ENCODE data around the gene LRFN3.

LRFN3 gene

GRCh38 chr19:35986664-35987570 is 50.7 kb downstream of the LRFN3 start:
- Histone ChIP-seq H3K36me3 (ENCODE audit: control insufficient read depth in 1 of 2, insufficient read depth in 2 of 2, low read length in 2 of 2) (no peaks in the 10 kb centered on the region), H2BK120ac (ENCODE audit: insufficient read depth, low read length, poor library complexity) (no peak overlapping the region), H3K14ac (ENCODE audit: low read length) (no peak overlapping the region)

GRCh38 chr19:35987571-35987896 is 51.4 kb downstream of the LRFN3 start:
- peak in 1 of 2 donors; percentile 4 for DNase-seq

More at GRCh38 chr19:35986664-35987570, 50.7 kb downstream of the LRFN3 start:
- H3K4me2 ChIP-seq (ENCODE audit: low read length), result peak overlapping the region; percentile 61
- H3K79me2 ChIP-seq (ENCODE audit: control insufficient read depth, insufficient read depth, low read length, poor library complexity), result no peaks in the 10 kb centered on the region
- no peaks in the 10 kb centered on the region for H3K4me1 ChIP-seq (ENCODE audit: control insufficient read depth in 1 of 2, insufficient read depth in 2 of 2, low read length in 2 of 2)
- H2AK5ac ChIP-seq (ENCODE audit: low read length), result no peak overlapping the region
- H3K4me3 ChIP-seq (ENCODE audit: low read depth, low read length), result peak overlapping the region; percentile 25
- no peak overlapping the region for H3K18ac ChIP-seq (ENCODE audit: low read length)
- H3K9ac ChIP-seq (ENCODE audit: low read length), result no peak overlapping the region
- H3K79me1 ChIP-seq (ENCODE audit: low read length), result no peaks in the 10 kb centered on the region
- peaks cover 5% of the 10 kb centered on the region for H3K9me3 ChIP-seq (ENCODE audit: insufficient read depth, low read depth, low read length)
- no peak overlapping the region for H4K8ac ChIP-seq (ENCODE audit: low read depth, low read length)
- no peak overlapping the region for H3K4ac ChIP-seq (ENCODE audit: low read depth, low read length)
- no peak overlapping the region for H3K27ac ChIP-seq (ENCODE audit: low read depth, low read length)
- H3K23ac ChIP-seq (ENCODE audit: low read length), result no peak overlapping the region
- H2AFZ ChIP-seq (ENCODE audit: insufficient read depth, low read length, poor library complexity), result peak overlapping the region; percentile 46
- no peak overlapping the region for H2BK5ac ChIP-seq (ENCODE audit: low read depth, low read length, poor library complexity)
- no peak overlapping the region for H2BK12ac ChIP-seq (ENCODE audit: low read length)
- no peak overlapping the region for H4K91ac ChIP-seq (ENCODE audit: low read depth, low read length)
- peak; percentile 52 to 70 for DNase-seq
- no CpG with 5 or more reads among the region's 54 CpGs for WGBS (ENCODE audit: extremely low coverage, insufficient coverage, insufficient read length)
- peaks cover 5% of the 10 kb centered on the region for H3K27me3 ChIP-seq (ENCODE audit: insufficient read depth, low read length)
- H4K12ac ChIP-seq (ENCODE audit: low read depth, low read length), result no peak overlapping the region

GRCh38 chr19:35988824-35989223 is 52.6 kb downstream of the LRFN3 start:
- Histone ChIP-seq H2BK5ac (ENCODE audit: low read depth, low read length, poor library complexity) (no peak overlapping the region), H4K12ac (ENCODE audit: low read depth, low read length) (no peak overlapping the region), H4K8ac (ENCODE audit: low read depth, low read length) (no peak overlapping the region), H3K4me1 (ENCODE audit: control insufficient read depth in 1 of 2, insufficient read depth in 2 of 2, low read length in 2 of 2) (no peaks in the 10 kb centered on the region), H3K9ac (ENCODE audit: low read length) (no peak overlapping the region), H2AFZ (ENCODE audit: insufficient read depth, low read length, poor library complexity) (no peak overlapping the region), H3K4ac (ENCODE audit: low read depth, low read length) (no peak overlapping the region), H3K14ac (ENCODE audit: low read length) (no peak overlapping the region), H3K79me2 (ENCODE audit: control insufficient read depth, insufficient read depth, low read length, poor library complexity) (no peaks in the 10 kb centered on the region), H4K91ac (ENCODE audit: low read depth, low read length) (no peak overlapping the region), H2BK12ac (ENCODE audit: low read length) (no peak overlapping the region), H3K23ac (ENCODE audit: low read length) (no peak overlapping the region), H2AK5ac (ENCODE audit: low read length) (no peak overlapping the region), H3K18ac (ENCODE audit: low read length) (no peak overlapping the region), H3K79me1 (ENCODE audit: low read length) (no peaks in the 10 kb centered on the region), H3K36me3 (ENCODE audit: control insufficient read depth in 1 of 2, insufficient read depth in 2 of 2, low read length in 2 of 2) (no peaks in the 10 kb centered on the region), H3K4me2 (ENCODE audit: low read length) (no peak overlapping the region), H3K27ac (ENCODE audit: low read depth, low read length) (no peak overlapping the region), H3K4me3 (ENCODE audit: low read depth, low read length) (no peak overlapping the region), H3K9me3 (ENCODE audit: insufficient read depth, low read depth, low read length) (peaks cover 3% of the 10 kb centered on the region), H3K27me3 (ENCODE audit: insufficient read depth, low read length) (peaks cover 5% of the 10 kb centered on the region), H2BK120ac (ENCODE audit: insufficient read depth, low read length, poor library complexity) (no peak overlapping the region)
- no CpG with 5 or more reads among the region's 3 CpGs for WGBS (ENCODE audit: extremely low coverage, insufficient coverage, insufficient read length)
- DNase-seq, result no peak

More at GRCh38 chr19:35987571-35987896, 51.4 kb downstream of the LRFN3 start:
- H4K91ac ChIP-seq (ENCODE audit: low read depth, low read length), result no peak overlapping the region
- H3K27ac ChIP-seq (ENCODE audit: low read depth, low read length), result no peak overlapping the region
- H3K79me1 ChIP-seq (ENCODE audit: low read length), result no peaks in the 10 kb centered on the region
- no CpG with 5 or more reads among the region's 8 CpGs for WGBS (ENCODE audit: extremely low coverage, insufficient coverage, insufficient read length)
- H3K18ac ChIP-seq (ENCODE audit: low read length), result no peak overlapping the region
- H2BK120ac ChIP-seq (ENCODE audit: insufficient read depth, low read length, poor library complexity), result no peak overlapping the region
- H2AK5ac ChIP-seq (ENCODE audit: low read length), result no peak overlapping the region
- no peaks in the 10 kb centered on the region for H3K79me2 ChIP-seq (ENCODE audit: control insufficient read depth, insufficient read depth, low read length, poor library complexity)
- peaks cover 5% of the 10 kb centered on the region for H3K27me3 ChIP-seq (ENCODE audit: insufficient read depth, low read length)
- no peak overlapping the region for H3K9ac ChIP-seq (ENCODE audit: low read length)
- H3K4me2 ChIP-seq (ENCODE audit: low read length), result no peak overlapping the region
- H3K4me3 ChIP-seq (ENCODE audit: low read depth, low read length), result no peak overlapping the region
- H4K12ac ChIP-seq (ENCODE audit: low read depth, low read length), result no peak overlapping the region
- no peak overlapping the region for H3K4ac ChIP-seq (ENCODE audit: low read depth, low read length)
- no peak overlapping the region for H2AFZ ChIP-seq (ENCODE audit: insufficient read depth, low read length, poor library complexity)
- no peaks in the 10 kb centered on the region for H3K4me1 ChIP-seq (ENCODE audit: control insufficient read depth in 1 of 2, insufficient read depth in 2 of 2, low read length in 2 of 2)
- H2BK12ac ChIP-seq (ENCODE audit: low read length), result no peak overlapping the region
- no peaks in the 10 kb centered on the region for H3K36me3 ChIP-seq (ENCODE audit: control insufficient read depth in 1 of 2, insufficient read depth in 2 of 2, low read length in 2 of 2)
- peaks cover 5% of the 10 kb centered on the region for H3K9me3 ChIP-seq (ENCODE audit: insufficient read depth, low read depth, low read length)
- no peak overlapping the region for H2BK5ac ChIP-seq (ENCODE audit: low read depth, low read length, poor library complexity)
- no peak overlapping the region for H3K14ac ChIP-seq (ENCODE audit: low read length)
- no peak overlapping the region for H3K23ac ChIP-seq (ENCODE audit: low read length)
- no peak overlapping the region for H4K8ac ChIP-seq (ENCODE audit: low read depth, low read length)

GRCh38 chr19:35990156-35990555 is 54.0 kb downstream of the LRFN3 start:
- Histone ChIP-seq H3K79me1 (ENCODE audit: low read length) (peaks cover 4% of the 10 kb centered on the region), H4K12ac (ENCODE audit: low read depth, low read length) (no peak overlapping the region), H3K4me1 (ENCODE audit: control insufficient read depth in 1 of 2, insufficient read depth in 2 of 2, low read length in 2 of 2) (peaks cover 0 to 2% of the 10 kb centered on the region in 2 experiments), H3K9ac (ENCODE audit: low read length) (no peak overlapping the region), H3K79me2 (ENCODE audit: control insufficient read depth, insufficient read depth, low read length, poor library complexity) (peaks cover 3% of the 10 kb centered on the region), H4K8ac (ENCODE audit: low read depth, low read length) (no peak overlapping the region), H3K27ac (ENCODE audit: low read depth, low read length) (no peak overlapping the region), H3K36me3 (ENCODE audit: control insufficient read depth in 1 of 2, insufficient read depth in 2 of 2, low read length in 2 of 2) (no peaks in the 10 kb centered on the region), H3K14ac (ENCODE audit: low read length) (no peak overlapping the region), H3K4me2 (ENCODE audit: low read length) (no peak overlapping the region), H2BK12ac (ENCODE audit: low read length) (no peak overlapping the region), H4K91ac (ENCODE audit: low read depth, low read length) (no peak overlapping the region), H2BK120ac (ENCODE audit: insufficient read depth, low read length, poor library complexity) (no peak overlapping the region), H2AK5ac (ENCODE audit: low read length) (no peak overlapping the region), H3K9me3 (ENCODE audit: insufficient read depth, low read depth, low read length) (peaks cover 3% of the 10 kb centered on the region), H3K4ac (ENCODE audit: low read depth, low read length) (no peak overlapping the region), H3K4me3 (ENCODE audit: low read depth, low read length) (no peak overlapping the region), H2BK5ac (ENCODE audit: low read depth, low read length, poor library complexity) (no peak overlapping the region), H2AFZ (ENCODE audit: insufficient read depth, low read length, poor library complexity) (no peak overlapping the region), H3K18ac (ENCODE audit: low read length) (no peak overlapping the region), H3K27me3 (ENCODE audit: insufficient read depth, low read length) (peaks cover 5% of the 10 kb centered on the region), H3K23ac (ENCODE audit: low read length) (no peak overlapping the region)
- no peak for DNase-seq
- WGBS (ENCODE audit: extremely low coverage, insufficient coverage, insufficient read length), result no CpG with 5 or more reads among the region's 4 CpGs
